GM12875 (cell line): ENCODE measurements around the gene VSTM5.
"Not testable (repeated sequence)": the region's sequence is repeated elsewhere in the genome, so short reads cannot be mapped to it uniquely, and the experiment has no call there.

Experiments used
- H3K4me3 ChIP-seq: one replicate; pipeline ENCODE4 v1.5.1; 2011; ENCODE audit warnings: low read depth, low read length, control low read depth
- TF ChIP-seq, protein P1 (sequence below): IDR thresholded peaks from 2 replicates; pipeline ENCODE4 v1.5.1; 2011; ENCODE audit warnings: low read depth, mild to moderate bottlenecking, control low read depth, inconsistent platforms, low read length, moderate library complexity, borderline replicate concordance; ENCODE audit not compliant: insufficient read depth

VSTM5 gene, protein sequence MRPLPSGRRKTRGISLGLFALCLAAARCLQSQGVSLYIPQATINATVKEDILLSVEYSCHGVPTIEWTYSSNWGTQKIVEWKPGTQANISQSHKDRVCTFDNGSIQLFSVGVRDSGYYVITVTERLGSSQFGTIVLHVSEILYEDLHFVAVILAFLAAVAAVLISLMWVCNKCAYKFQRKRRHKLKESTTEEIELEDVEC

GRCh38 chr11:93850594-93851018 is at the start of gene VSTM5:
Gene VSTM5 (minus strand): TSS chr11:93850618. CDS start chr11:93850502, 116 bp downstream.
- TF ChIP-seq, protein P1, sequence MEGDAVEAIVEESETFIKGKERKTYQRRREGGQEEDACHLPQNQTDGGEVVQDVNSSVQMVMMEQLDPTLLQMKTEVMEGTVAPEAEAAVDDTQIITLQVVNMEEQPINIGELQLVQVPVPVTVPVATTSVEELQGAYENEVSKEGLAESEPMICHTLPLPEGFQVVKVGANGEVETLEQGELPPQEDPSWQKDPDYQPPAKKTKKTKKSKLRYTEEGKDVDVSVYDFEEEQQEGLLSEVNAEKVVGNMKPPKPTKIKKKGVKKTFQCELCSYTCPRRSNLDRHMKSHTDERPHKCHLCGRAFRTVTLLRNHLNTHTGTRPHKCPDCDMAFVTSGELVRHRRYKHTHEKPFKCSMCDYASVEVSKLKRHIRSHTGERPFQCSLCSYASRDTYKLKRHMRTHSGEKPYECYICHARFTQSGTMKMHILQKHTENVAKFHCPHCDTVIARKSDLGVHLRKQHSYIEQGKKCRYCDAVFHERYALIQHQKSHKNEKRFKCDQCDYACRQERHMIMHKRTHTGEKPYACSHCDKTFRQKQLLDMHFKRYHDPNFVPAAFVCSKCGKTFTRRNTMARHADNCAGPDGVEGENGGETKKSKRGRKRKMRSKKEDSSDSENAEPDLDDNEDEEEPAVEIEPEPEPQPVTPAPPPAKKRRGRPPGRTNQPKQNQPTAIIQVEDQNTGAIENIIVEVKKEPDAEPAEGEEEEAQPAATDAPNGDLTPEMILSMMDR: no peak
- H3K4me3 ChIP-seq: no peak within 1 kb of the TSS

DNA sequence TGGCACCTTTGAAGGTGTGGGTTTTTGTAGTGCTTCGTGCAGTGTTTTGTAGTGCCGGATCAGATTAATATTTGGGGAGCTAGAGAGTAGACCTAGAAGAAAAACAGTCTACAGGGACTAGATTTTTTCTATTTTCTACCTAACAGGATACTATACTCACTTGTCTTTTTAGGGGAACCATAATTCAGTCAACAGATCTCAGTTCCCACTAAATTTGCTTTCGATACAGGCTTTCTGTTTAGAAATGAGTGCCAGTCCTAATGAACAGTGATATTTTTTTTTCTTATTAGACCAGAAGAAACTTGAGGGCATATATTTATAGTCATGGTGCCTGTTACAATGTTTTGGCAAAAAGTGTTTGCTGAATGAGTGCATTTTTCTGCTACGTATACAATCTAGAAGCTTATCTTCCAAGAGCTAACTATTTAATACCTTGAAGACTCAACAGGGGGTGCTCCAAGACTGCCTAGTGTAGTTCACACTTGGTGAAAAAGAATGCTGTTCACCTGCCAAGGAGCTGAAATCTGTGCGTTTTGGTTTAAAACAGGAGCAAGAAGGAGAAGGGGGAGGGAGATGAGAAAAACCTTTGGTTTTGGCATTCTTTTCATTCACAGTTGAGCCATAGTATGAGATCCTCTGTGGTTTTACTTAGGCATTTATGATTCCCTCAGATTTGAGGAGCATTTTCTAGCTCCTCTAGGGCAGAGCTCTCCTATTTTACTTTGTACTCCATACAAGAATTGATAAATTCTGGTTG is 44.9 kb upstream of the VSTM5 start:
- no peak overlapping the region for H3K4me3 ChIP-seq
- TF ChIP-seq, protein P1: peak; percentile 50; the same call in 1 of the 2 replicates

GRCh38 chr11:93890391-93891051 is 40.1 kb upstream of the VSTM5 start:
- TF ChIP-seq, protein P1: no peak
- H3K4me3 ChIP-seq: no peak overlapping the region

DNA sequence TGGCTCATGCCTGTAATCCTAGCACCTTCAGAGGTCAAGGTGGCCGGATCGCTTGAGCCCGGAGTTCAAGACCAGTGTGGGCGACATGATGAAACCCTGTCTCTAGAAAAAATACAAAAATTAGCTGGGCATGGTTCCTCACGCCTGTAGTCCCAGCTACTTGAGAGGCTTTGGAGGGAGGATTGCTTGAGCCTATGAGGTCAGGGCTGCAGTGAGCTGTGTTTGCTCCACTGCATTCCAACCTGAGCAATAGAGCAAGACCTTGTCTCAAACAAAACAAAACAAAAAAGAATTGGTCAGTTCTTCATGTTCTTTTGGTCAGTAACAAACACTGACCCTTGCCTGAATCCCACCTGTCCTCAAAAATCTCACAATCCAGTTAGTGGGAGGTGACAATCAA is 36.7 kb upstream of the VSTM5 start:
- TF ChIP-seq, protein P1: no peak
- H3K4me3 ChIP-seq: no peak overlapping the region

- not testable (repeated sequence) for H3K4me3 ChIP-seq
Observed at GRCh38 chr11:93879114-93879513, 28.7 kb upstream of the VSTM5 start.

GRCh38 chr11:93875637-93876036 is 25.2 kb upstream of the VSTM5 start:
- H3K4me3 ChIP-seq: no peak overlapping the region
- TF ChIP-seq, protein P1: no peak

GRCh38 chr11:93871526-93871925 is 21.1 kb upstream of the VSTM5 start:
- no peak overlapping the region for H3K4me3 ChIP-seq
- TF ChIP-seq, protein P1: no peak
